ENCODE data around the gene AVEN.

- TF ChIP-seq, protein P1, sequence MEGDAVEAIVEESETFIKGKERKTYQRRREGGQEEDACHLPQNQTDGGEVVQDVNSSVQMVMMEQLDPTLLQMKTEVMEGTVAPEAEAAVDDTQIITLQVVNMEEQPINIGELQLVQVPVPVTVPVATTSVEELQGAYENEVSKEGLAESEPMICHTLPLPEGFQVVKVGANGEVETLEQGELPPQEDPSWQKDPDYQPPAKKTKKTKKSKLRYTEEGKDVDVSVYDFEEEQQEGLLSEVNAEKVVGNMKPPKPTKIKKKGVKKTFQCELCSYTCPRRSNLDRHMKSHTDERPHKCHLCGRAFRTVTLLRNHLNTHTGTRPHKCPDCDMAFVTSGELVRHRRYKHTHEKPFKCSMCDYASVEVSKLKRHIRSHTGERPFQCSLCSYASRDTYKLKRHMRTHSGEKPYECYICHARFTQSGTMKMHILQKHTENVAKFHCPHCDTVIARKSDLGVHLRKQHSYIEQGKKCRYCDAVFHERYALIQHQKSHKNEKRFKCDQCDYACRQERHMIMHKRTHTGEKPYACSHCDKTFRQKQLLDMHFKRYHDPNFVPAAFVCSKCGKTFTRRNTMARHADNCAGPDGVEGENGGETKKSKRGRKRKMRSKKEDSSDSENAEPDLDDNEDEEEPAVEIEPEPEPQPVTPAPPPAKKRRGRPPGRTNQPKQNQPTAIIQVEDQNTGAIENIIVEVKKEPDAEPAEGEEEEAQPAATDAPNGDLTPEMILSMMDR (IDR thresholded peaks at IDR 0.05 in 8 of 11, conservative IDR thresholded peaks at IDR 0.05 in 3 of 11) = no peak
- TF ChIP-seq POLR2A (IDR thresholded peaks at IDR 0.05) (no peak), POLR2AphosphoS5 (IDR thresholded peaks at IDR 0.05) (no peak)
Measured at GRCh38 chr15:33830351-33830750, 208.7 kb downstream of the AVEN start.

All from spleen (tissue), 7 donors.